Cardiac fibroblast (primary cell): ENCODE measurements around the gene RECQL.
"Not testable (repeated sequence)": the region's sequence is repeated elsewhere in the genome, so short reads cannot be mapped to it uniquely, and the experiment has no call there.

Experiments
- DNase-seq, 2 donors: peaks; one replicate each; pipeline versions ENCODE4 v3.0.0 to v3.0.0-alpha.2; 2010; ENCODE audit warnings: low read depth in 2 of 2
- H3K4me3 ChIP-seq, 2 donors: replicated peaks in 1 of 2; 1 replicate in 1 of 2; 2 replicates in 1 of 2; pipeline ENCODE4 v1.5.1; 2011; ENCODE audit warnings: low read depth in 2 of 2, low read length in 2 of 2, mild to moderate bottlenecking in 2 of 2, moderate library complexity in 1 of 2
- TF ChIP-seq, protein P1 (sequence below): IDR thresholded peaks from one replicate; pipeline ENCODE4 v1.5.1; 2011; ENCODE audit warnings: low read depth, mild to moderate bottlenecking, low read length, inconsistent platforms

The RECQL gene

DNA sequence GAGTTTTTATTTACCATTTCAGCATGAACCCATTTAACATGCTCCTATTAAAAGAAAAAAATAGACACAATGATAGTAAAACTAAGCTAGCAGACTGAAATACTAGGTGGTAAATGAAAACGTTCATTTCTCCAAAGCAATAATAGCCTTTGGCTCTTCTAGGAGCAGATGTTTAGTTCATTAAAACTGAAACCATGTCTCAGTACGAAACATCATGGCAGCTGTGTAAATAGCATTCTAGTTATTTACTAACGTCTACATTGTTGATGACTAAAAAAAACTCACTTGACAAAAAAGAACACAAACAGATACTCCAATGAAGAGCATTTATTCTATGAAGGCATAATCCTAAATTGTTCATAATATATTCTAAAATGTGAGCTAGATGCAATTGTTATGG lies 17.9 kb downstream of the RECQL start:
- no peak overlapping the region for H3K4me3 ChIP-seq
- TF ChIP-seq, protein P1, sequence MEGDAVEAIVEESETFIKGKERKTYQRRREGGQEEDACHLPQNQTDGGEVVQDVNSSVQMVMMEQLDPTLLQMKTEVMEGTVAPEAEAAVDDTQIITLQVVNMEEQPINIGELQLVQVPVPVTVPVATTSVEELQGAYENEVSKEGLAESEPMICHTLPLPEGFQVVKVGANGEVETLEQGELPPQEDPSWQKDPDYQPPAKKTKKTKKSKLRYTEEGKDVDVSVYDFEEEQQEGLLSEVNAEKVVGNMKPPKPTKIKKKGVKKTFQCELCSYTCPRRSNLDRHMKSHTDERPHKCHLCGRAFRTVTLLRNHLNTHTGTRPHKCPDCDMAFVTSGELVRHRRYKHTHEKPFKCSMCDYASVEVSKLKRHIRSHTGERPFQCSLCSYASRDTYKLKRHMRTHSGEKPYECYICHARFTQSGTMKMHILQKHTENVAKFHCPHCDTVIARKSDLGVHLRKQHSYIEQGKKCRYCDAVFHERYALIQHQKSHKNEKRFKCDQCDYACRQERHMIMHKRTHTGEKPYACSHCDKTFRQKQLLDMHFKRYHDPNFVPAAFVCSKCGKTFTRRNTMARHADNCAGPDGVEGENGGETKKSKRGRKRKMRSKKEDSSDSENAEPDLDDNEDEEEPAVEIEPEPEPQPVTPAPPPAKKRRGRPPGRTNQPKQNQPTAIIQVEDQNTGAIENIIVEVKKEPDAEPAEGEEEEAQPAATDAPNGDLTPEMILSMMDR: no peak

GRCh38 chr12:21478756-21479455 lies 22.5 kb downstream of the RECQL start:
- TF ChIP-seq, protein P1: no peak
- no peak overlapping the region for H3K4me3 ChIP-seq
- DNase-seq: peak in 1 of 2 donors; percentile 23

More for the DNA sequence above, 17.9 kb downstream of the RECQL start:
- no peak for DNase-seq

GRCh38 chr12:21476949-21477348 lies 24.5 kb downstream of the RECQL start:
- TF ChIP-seq, protein P1: no peak
- DNase-seq: peak; percentile 20 to 75
- H3K4me3 ChIP-seq: no peak overlapping the region

DNA sequence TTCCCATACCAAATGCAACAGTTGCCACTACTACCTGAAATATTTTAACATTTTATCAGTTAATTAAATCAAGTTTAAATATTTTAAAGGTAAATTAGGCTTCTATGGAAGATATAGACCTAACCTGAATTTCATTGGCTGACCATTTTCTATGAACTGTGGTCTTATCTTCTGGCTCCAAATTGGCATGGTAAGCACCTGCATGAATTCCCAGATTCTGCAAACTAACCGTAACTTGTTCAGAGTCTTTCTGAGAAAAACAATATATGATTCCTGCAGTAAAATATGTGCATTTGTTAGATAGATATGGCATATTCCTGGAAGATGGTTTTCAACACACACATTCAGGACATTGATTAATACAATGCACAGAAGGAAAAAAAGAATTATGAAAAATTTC lies 25.9 kb downstream of the RECQL start:
- DNase-seq: no peak
- TF ChIP-seq, protein P1: no peak
- no peak overlapping the region for H3K4me3 ChIP-seq

DNA sequence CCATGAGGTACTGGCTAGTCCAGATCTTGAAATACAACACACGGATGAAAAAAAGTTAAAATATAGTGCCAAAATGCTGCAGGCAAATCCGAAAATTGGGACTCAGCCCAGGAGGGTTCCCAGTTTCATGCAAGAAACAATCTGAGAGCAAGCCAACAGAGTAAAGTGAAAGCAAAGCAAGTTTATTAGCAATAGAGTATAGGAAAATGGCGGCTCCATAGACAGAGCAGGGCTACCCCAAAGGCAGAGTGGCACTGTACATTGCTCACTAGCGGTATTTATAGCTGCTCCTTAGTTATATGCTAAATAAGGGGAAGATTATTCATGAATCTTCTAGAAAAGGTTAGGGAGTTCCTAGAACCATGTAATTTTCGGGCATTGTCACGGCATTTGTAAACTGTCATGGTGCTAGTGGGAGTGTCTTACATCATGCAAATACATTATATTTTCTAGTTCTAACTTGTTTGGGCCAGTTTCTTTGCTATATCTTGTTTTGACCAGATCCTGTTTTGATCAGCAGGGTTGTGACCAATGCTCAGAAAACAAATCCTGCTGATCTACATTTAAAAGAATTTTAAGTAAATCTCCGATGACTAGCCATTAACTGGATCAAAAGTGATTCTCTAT lies 29.1 kb downstream of the RECQL start:
- H3K4me3 ChIP-seq: no peak overlapping the region
- DNase-seq: no peak
- TF ChIP-seq, protein P1: no peak

- H3K4me3 ChIP-seq: no peak overlapping the region
- no peak for DNase-seq
- TF ChIP-seq, protein P1: no peak
Measured at GRCh38 chr12:21471294-21471693, 30.1 kb downstream of the RECQL start.

- DNase-seq, H3K4me3 ChIP-seq: not testable (repeated sequence)
Measured at GRCh38 chr12:21467334-21467733, 34.1 kb downstream of the RECQL start.
